Measurements from ENCODE around the gene ARHGAP15. TPM values are rescaled to one million over a fixed set of nuclear protein-coding genes. Genes with fewer than 3 reads are reported as not detected.

Gene ARHGAP15
- total and polyA plus RNA-seq, 4 donors, result 3.8 to 17.9 (median 13.2) TPM

GRCh38 chr2:143476336-143477087, 347.3 kb downstream of the ARHGAP15 start (continued):
- no peak for TF ChIP-seq REST (IDR thresholded peaks at IDR 0.05)
- TF ChIP-seq RXRA (IDR thresholded peaks at IDR 0.05), result no peak

DNA sequence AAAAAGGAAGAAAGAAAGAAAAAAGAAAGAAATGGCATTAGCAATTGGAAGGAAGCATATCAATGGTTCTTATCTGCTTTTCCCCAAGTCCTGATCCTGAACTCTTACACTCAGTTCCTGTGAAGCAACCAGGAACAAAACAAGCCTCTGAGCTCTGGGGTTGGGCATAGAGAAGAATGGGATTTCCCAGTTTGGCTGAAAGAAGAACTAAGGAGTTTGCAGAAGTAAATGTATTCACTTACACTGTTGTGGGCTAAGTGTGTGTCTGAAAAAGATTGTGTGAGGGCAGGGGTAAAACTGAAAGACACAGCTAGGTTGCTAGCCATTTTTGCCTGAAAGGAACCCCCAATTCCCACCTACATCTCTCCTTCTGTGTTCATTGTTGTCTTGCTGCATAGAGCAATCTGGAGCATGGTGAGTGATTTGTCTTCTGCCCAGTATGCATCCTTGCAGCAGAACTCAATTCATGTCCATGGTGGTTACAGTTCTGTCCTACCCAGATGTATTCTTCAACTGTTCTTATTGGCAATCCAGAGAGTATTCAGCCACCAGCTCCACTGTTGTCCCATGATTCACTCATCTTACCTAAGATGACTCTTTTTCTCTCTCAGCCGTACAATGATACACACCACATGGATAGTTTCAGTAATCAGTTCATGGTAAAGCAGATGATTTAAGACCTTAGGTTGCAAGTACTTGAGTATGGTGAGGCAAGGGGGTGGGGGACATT, 348.7 kb downstream of the ARHGAP15 start:
- Histone ChIP-seq H3K4me1 (ENCODE audit: control insufficient read depth in 4 of 4, insufficient read depth in 4 of 4, low read length in 3 of 4) (peaks cover 0 to 3% (median 0%) of the 10 kb centered on the region in 4 donors), H3K36me3 (ENCODE audit: control insufficient read depth in 4 of 4, insufficient read depth in 3 of 4, low read depth in 1 of 4, low read length in 3 of 4) (no peaks in the 10 kb centered on the region), H3K9ac (ENCODE audit: low read depth in 1 of 2, low read length in 2 of 2) (no peak overlapping the region), H3K27me3 (ENCODE audit: control insufficient read depth in 4 of 4, insufficient read depth in 4 of 4, low read length in 3 of 4) (no peaks in the 10 kb centered on the region), H3K9me3 (ENCODE audit: control insufficient read depth in 4 of 4, low read length in 3 of 4) (no peaks in the 10 kb centered on the region), H3K4me3 (ENCODE audit: low read depth in 1 of 3, low read length in 3 of 3) (no peak overlapping the region), H3K27ac (ENCODE audit: low read depth in 1 of 2, low read length in 2 of 2) (no peak overlapping the region)
- TF ChIP-seq, protein P1, sequence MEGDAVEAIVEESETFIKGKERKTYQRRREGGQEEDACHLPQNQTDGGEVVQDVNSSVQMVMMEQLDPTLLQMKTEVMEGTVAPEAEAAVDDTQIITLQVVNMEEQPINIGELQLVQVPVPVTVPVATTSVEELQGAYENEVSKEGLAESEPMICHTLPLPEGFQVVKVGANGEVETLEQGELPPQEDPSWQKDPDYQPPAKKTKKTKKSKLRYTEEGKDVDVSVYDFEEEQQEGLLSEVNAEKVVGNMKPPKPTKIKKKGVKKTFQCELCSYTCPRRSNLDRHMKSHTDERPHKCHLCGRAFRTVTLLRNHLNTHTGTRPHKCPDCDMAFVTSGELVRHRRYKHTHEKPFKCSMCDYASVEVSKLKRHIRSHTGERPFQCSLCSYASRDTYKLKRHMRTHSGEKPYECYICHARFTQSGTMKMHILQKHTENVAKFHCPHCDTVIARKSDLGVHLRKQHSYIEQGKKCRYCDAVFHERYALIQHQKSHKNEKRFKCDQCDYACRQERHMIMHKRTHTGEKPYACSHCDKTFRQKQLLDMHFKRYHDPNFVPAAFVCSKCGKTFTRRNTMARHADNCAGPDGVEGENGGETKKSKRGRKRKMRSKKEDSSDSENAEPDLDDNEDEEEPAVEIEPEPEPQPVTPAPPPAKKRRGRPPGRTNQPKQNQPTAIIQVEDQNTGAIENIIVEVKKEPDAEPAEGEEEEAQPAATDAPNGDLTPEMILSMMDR (IDR thresholded peaks at IDR 0.05; ENCODE audit: low read depth, low read length, missing input control), result no peak
- TF ChIP-seq GABPA (IDR thresholded peaks at IDR 0.05 in 1 of 2, conservative IDR thresholded peaks at IDR 0.05 in 1 of 2), result no peak
- no peak for TF ChIP-seq YY1 (IDR thresholded peaks at IDR 0.05)
- no peak for TF ChIP-seq HNF4G (IDR thresholded peaks at IDR 0.05)
- no peak for TF ChIP-seq RXRA (IDR thresholded peaks at IDR 0.05)
- TF ChIP-seq JUND (IDR thresholded peaks at IDR 0.05), result no peak
- TF ChIP-seq SP1 (IDR thresholded peaks at IDR 0.05), result no peak
- TF ChIP-seq MAX (IDR thresholded peaks at IDR 0.05), result no peak
- TF ChIP-seq TAF1 (conservative IDR thresholded peaks at IDR 0.05), result no peak
- TF ChIP-seq FOXA1 (IDR thresholded peaks at IDR 0.05), result no peak
- TF ChIP-seq FOXA2 (IDR thresholded peaks at IDR 0.05), result no peak
- no peak for TF ChIP-seq REST (IDR thresholded peaks at IDR 0.05)
- no peak for DNase-seq (ENCODE audit: low spot score)
- WGBS, result 93% methylated on average over 1 of the region's 1 CpG

All from liver (tissue), 9 donors.